ENCODE data around the gene GPR183.

GRCh38 chr13:99313501-99313900 lies 6.3 kb upstream of the GPR183 start:
- TF ChIP-seq CTCF (IDR thresholded peaks at IDR 0.05) (no peak), POLR2A (IDR thresholded peaks at IDR 0.05) (no peak)

Data from vagina (tissue), 2 donors.